Fibroblast of lung (primary cell): Measurements from ENCODE around the gene DCAF11.

Experiments used
- CTCF ChIP-seq, 2 donors: IDR thresholded peaks in 1 of 2; conservative IDR thresholded peaks in 1 of 2; 1 replicate in 1 of 2; 2 replicates in 1 of 2; pipeline ENCODE4 v1.5.1; 2011 to 2012; ENCODE audit warnings: low read length in 2 of 2, control low read depth in 1 of 2, inconsistent platforms in 1 of 2, low read depth in 1 of 2, mild to moderate bottlenecking in 1 of 2
- EZH2 ChIP-seq: IDR thresholded peaks from 2 replicates; pipeline ENCODE4 v1.5.1; 2012; ENCODE audit warnings: low read length, control low read depth, mild to moderate bottlenecking; ENCODE audit errors: missing control alignments

- TF ChIP-seq CTCF (conservative IDR thresholded peaks at IDR 0.05 in 1 of 2, IDR thresholded peaks at IDR 0.05 in 1 of 2; ENCODE audit: low read depth in 1 of 2, low read length in 2 of 2) (no peak), EZH2 (no peak)
Observed at GRCh38 chr14:24136684-24137528, 22.3 kb downstream of the DCAF11 start.
